ENCODE data around the gene ABL2.

DNA sequence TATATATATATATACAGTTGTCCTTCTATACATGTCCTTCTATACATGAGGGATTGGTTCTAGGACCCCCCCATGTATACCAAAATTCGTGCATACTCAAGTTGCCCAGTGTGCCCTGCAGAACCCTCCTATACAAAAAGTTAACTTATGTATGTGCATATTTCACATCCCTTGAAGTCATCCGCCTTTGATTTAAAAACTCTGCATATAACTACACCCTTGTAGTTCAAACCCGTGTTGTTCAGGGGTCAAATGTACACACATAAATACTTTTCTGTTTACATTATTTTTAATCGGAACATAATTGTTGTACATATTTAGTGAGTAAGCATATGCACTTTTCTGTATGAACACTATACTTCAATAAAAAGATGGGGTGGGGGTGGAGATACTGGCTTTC, 7.7 kb upstream of the ABL2 start:
- no peak for TF ChIP-seq POLR2A (IDR thresholded peaks at IDR 0.05)
- TF ChIP-seq, protein P1, sequence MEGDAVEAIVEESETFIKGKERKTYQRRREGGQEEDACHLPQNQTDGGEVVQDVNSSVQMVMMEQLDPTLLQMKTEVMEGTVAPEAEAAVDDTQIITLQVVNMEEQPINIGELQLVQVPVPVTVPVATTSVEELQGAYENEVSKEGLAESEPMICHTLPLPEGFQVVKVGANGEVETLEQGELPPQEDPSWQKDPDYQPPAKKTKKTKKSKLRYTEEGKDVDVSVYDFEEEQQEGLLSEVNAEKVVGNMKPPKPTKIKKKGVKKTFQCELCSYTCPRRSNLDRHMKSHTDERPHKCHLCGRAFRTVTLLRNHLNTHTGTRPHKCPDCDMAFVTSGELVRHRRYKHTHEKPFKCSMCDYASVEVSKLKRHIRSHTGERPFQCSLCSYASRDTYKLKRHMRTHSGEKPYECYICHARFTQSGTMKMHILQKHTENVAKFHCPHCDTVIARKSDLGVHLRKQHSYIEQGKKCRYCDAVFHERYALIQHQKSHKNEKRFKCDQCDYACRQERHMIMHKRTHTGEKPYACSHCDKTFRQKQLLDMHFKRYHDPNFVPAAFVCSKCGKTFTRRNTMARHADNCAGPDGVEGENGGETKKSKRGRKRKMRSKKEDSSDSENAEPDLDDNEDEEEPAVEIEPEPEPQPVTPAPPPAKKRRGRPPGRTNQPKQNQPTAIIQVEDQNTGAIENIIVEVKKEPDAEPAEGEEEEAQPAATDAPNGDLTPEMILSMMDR (IDR thresholded peaks at IDR 0.05 in 4 of 5, conservative IDR thresholded peaks at IDR 0.05 in 1 of 5), result no peak
